Measurements from ENCODE around the gene HYLS1.

The HYLS1 gene

DNA sequence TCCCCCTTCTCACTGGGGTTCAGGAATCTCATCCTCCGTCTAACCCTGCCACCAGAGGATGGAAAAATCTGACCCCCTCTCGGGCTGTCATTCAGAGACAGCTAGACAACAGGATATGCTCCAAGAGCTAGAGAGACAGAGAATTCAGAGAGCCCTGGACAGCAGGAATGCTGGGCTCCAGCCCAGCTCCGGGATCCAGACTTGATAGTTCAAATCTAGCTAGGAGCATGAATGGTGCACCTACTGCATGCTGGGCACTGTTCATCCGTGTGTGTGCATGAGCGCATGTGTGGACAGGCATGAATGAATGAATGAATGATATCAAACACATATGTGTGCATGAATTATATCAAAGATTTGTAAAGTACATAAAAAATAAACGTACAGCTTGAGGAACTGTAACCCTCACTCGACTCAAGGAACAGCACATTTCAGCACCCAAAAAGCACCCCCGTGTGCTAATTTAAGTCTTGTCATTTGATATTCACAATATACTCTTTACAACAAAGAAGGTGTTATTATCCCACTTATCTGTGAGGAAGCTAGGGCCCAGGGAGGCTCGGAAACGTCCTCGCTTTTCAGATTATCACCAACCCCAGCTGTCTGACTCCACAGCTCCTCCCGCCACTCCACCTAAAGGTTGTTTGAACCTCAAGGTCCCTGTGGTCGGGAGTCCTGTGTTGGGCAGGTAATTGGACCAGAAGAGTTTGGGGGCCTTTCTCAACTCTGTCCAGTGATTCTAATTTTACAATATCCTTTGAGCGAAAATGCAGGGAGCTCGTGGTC lies 57.7 kb downstream of the HYLS1 start:
- no peak for DNase-seq
- POLR2A ChIA-PET, result no interaction called here

DNA sequence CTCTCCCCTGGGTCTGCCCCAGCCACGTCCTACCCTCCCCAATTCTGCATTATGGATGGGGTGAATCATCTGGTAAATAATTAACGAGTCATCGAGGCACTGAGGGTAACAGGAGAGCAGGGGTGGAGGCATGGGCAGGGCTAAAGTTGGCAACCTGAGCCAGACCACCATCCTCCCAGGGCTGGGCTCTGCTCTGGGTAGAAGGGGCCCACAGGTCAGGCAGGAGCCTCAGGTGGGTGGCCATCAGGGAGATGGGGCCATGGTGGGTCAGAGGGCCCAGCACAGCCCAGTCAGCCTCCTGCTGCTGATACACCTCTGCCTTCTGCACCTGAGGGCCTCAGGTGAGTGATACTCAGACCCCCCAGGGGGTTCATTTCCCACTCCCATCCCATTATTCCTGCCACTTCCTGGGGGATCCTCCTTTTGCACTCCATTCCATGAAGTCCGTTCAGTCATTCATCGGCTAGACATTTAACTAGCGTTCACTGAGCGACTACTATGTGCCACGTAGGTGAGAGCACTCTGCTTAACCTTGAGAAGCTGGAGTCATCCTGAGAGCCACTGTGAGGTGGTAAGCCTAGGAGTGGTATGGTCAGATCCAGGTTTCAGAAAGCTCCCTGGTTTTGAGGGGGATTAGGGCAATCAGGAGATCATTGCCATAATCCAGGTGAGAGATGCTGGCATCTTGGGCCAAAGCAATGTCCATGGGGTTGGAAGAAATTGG lies 58.5 kb downstream of the HYLS1 start, which contains the start of gene VSIG10L2:
Gene VSIG10L2 (plus strand): TSS at position 248 of the 724 bp plus-strand sequence. CDS start 12 bp downstream, at position 260.
- Histone ChIP-seq H3K36me3 (ENCODE audit: control insufficient read depth in 4 of 4, insufficient read depth in 4 of 4, low read length in 3 of 4) (no peaks in the 10 kb centered on the region), H3K27ac (ENCODE audit: insufficient read depth in 1 of 2, low read depth in 1 of 2, low read length in 2 of 2, poor library complexity in 1 of 2, severe bottlenecking in 2 of 2) (no peak within 1 kb of the TSS), H3K4me1 (ENCODE audit: control extremely low read depth in 1 of 4, control insufficient read depth in 4 of 4, insufficient read depth in 4 of 4, low read length in 3 of 4) (no peaks in the 10 kb centered on the region), H3K4me3 (ENCODE audit: control insufficient read depth in 1 of 7, extremely low read depth in 1 of 7, insufficient read depth in 4 of 7, low read depth in 2 of 7, low read length in 6 of 7) (no peak within 1 kb of the TSS), H3K27me3 (replicated peaks in 2 of 5; ENCODE audit: control insufficient read depth in 4 of 5, insufficient read depth in 5 of 5, low read length in 4 of 5) (peaks cover 0 to 17% (median 3%) of the 10 kb centered on the region in 5 experiments), H3K9me3 (ENCODE audit: control extremely low read depth in 1 of 5, control insufficient read depth in 4 of 5, insufficient read depth in 2 of 5, low read depth in 1 of 5, low read length in 4 of 5) (no peaks in the 10 kb centered on the region)
- DNase-seq, result no peak
- ChIA-PET POLR2A (no interaction called here), CTCF (interaction anchor here (1.2 kb wide), 1 partner anchor 22 kb away, joined by 3 read pairs; no protein-coding TSS in a partner anchor)
- 98% methylated on average over 8 of the region's 8 CpGs for WGBS (ENCODE audit: insufficient coverage)

More for the DNA sequence above, 57.7 kb downstream of the HYLS1 start:
- H3K4me3 ChIP-seq (ENCODE audit: control insufficient read depth in 1 of 7, extremely low read depth in 1 of 7, insufficient read depth in 4 of 7, low read depth in 2 of 7, low read length in 6 of 7), result no peak overlapping the region
- peaks cover 0 to 15% (median 3%) of the 10 kb centered on the region in 5 experiments for H3K27me3 ChIP-seq (replicated peaks in 2 of 5; ENCODE audit: control insufficient read depth in 4 of 5, insufficient read depth in 5 of 5, low read length in 4 of 5)
- H3K9me3 ChIP-seq (ENCODE audit: control extremely low read depth in 1 of 5, control insufficient read depth in 4 of 5, insufficient read depth in 2 of 5, low read depth in 1 of 5, low read length in 4 of 5), result no peaks in the 10 kb centered on the region
- WGBS (ENCODE audit: insufficient coverage), result 96% methylated on average over 7 of the region's 15 CpGs
- no peaks in the 10 kb centered on the region for H3K36me3 ChIP-seq (ENCODE audit: control insufficient read depth in 4 of 4, insufficient read depth in 4 of 4, low read length in 3 of 4)
- H3K27ac ChIP-seq (ENCODE audit: insufficient read depth in 1 of 2, low read depth in 1 of 2, low read length in 2 of 2, poor library complexity in 1 of 2, severe bottlenecking in 2 of 2), result no peak overlapping the region
- no peaks in the 10 kb centered on the region for H3K4me1 ChIP-seq (ENCODE audit: control extremely low read depth in 1 of 4, control insufficient read depth in 4 of 4, insufficient read depth in 4 of 4, low read length in 3 of 4)
- CTCF ChIA-PET, result interaction anchor here (0.8 to 1.2 kb wide), 2 partner anchors 21 to 23 kb away, joined by 3 read pairs; no protein-coding TSS in a partner anchor

DNA sequence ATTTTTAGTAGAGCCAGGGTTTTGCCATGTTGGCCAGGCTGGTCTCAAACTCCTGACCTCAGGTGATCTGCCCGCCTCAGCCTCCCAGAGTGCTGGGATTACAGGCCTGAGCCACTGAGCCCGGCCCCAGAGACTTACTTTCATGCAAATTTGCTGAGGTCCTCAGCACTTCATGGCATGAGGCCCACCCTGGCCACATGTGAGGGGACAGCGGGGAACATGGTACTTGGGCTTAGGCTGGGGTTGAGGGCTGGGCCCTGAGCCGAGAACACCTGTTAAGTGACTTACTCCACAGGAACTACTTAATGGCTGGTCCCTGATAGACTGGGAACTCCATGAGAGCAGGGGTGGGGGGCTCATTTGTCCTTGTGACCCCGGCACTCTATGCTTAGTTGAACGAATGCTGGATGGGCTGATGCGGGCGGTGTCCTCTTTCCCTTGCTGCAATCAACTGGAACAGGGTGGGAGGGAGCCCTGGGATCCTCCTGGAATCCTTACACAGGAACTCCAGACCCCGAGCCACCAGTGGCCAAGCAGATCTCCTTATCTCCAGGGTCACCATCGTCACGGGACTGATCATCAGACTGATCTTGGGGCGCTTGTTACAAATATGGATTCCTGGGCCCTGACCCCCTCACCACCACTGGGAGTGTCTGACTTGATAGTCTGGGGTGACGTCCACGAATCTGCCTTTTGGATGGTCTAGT lies 59.4 kb downstream of the HYLS1 start:
- Histone ChIP-seq H3K4me1 (ENCODE audit: control extremely low read depth in 1 of 4, control insufficient read depth in 4 of 4, insufficient read depth in 4 of 4, low read length in 3 of 4) (no peaks in the 10 kb centered on the region), H3K4me3 (ENCODE audit: control insufficient read depth in 1 of 7, extremely low read depth in 1 of 7, insufficient read depth in 4 of 7, low read depth in 2 of 7, low read length in 6 of 7) (no peak overlapping the region), H3K36me3 (ENCODE audit: control insufficient read depth in 4 of 4, insufficient read depth in 4 of 4, low read length in 3 of 4) (no peaks in the 10 kb centered on the region), H3K9me3 (ENCODE audit: control extremely low read depth in 1 of 5, control insufficient read depth in 4 of 5, insufficient read depth in 2 of 5, low read depth in 1 of 5, low read length in 4 of 5) (no peaks in the 10 kb centered on the region), H3K27ac (ENCODE audit: insufficient read depth in 1 of 2, low read depth in 1 of 2, low read length in 2 of 2, poor library complexity in 1 of 2, severe bottlenecking in 2 of 2) (no peak overlapping the region), H3K27me3 (replicated peaks in 2 of 5; ENCODE audit: control insufficient read depth in 4 of 5, insufficient read depth in 5 of 5, low read length in 4 of 5) (peaks cover 0 to 22% (median 4%) of the 10 kb centered on the region in 5 experiments)
- DNase-seq, result no peak
- POLR2A ChIA-PET, result no interaction called here
- CTCF ChIA-PET, result no interaction called here
- WGBS (ENCODE audit: insufficient coverage), result 96% methylated on average over 10 of the region's 14 CpGs

DNA sequence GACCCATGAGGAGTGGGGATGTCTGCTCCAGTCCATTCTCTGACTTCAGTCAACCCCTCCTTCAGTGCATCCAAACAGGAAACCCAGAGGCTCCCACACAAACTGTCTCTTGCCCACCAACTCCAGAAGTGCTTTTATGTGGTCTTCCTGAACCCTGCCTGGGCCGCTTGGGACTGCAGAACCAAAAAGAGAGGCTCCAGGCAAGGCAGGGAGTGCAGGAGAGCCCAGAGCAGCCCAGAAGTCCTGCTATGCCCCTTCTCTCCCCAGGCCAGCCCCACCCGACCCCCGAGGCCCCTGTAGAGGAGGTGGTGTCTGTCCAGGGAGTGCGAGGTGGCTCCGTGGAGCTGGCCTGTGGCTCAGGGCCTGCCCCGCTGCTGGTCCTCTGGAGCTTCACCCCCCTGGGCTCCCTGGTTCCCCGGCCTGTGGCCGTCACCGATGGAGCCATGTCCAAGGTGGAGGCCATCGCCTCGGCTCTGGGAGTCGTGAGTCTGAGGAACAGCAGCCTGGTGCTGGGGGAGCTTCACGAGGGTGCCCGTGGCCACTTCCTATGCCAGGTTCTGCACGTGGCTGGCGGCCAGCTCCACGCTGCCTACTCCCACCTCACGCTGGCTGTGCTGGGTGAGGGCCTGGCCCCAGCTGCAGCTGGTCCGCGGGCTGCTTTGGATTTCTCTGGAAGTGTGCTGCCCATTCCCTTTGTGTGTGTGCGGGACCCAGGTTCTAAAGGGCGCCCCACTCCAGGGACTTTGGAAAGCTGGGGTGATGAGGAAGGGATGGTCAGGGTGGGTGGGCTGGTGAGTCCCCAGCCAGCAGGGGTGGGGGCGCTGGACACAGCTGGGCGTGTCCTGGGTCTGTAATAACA lies 60.2 kb downstream of the HYLS1 start:
- DNase-seq, result no peak
- Histone ChIP-seq H3K4me1 (ENCODE audit: control extremely low read depth in 1 of 4, control insufficient read depth in 4 of 4, insufficient read depth in 4 of 4, low read length in 3 of 4) (no peaks in the 10 kb centered on the region), H3K36me3 (ENCODE audit: control insufficient read depth in 4 of 4, insufficient read depth in 4 of 4, low read length in 3 of 4) (no peaks in the 10 kb centered on the region), H3K9me3 (ENCODE audit: control extremely low read depth in 1 of 5, control insufficient read depth in 4 of 5, insufficient read depth in 2 of 5, low read depth in 1 of 5, low read length in 4 of 5) (no peaks in the 10 kb centered on the region), H3K4me3 (ENCODE audit: control insufficient read depth in 1 of 7, extremely low read depth in 1 of 7, insufficient read depth in 4 of 7, low read depth in 2 of 7, low read length in 6 of 7) (no peak overlapping the region), H3K27ac (ENCODE audit: insufficient read depth in 1 of 2, low read depth in 1 of 2, low read length in 2 of 2, poor library complexity in 1 of 2, severe bottlenecking in 2 of 2) (no peak overlapping the region), H3K27me3 (replicated peaks in 2 of 5; ENCODE audit: control insufficient read depth in 4 of 5, insufficient read depth in 5 of 5, low read length in 4 of 5) (peaks cover 0 to 22% (median 5%) of the 10 kb centered on the region in 5 experiments)
- ChIA-PET CTCF (no interaction called here), POLR2A (no interaction called here)
- 95% methylated on average over 22 of the region's 24 CpGs for WGBS (ENCODE audit: insufficient coverage)

DNA sequence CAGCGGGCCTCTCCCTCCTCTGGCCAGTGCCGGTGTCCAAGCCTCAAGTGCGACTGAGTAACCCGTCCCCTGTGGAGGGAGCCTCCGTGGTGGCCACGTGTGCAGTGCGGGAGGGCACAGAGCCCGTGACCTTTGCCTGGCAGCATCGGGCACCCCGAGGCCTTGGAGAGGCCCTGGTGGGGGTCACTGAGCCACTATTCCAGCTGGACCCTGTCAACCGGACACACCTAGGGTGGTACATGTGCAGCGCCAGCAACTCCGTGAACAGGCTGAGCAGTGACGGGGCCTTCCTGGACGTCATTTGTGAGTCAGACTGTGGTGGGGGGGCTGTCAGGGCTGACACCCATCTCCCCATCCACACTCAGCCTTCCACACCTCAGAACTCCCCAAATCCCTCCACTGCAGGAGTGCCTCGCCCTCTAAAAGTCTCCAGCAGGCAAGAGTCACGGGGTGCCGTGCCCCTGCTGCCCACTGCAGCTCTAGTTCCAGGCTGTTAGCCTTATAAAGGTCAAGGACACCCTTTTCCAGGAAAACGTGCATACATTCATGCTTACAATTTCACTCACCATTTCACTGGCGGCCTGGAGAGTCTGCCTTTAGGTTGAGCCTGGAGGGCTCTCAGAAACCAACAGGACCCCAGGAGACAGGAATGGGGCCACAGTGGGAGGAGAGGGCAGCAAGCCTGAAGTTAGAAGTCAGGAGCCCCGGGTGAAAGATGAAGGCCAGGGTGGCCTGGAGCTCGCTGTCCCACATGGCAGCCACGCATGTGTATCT lies 61.0 kb downstream of the HYLS1 start:
- no peaks in the 10 kb centered on the region for H3K36me3 ChIP-seq (ENCODE audit: control insufficient read depth in 4 of 4, insufficient read depth in 4 of 4, low read length in 3 of 4)
- no peak for DNase-seq
- 87% methylated on average over 19 of the region's 23 CpGs for WGBS (ENCODE audit: insufficient coverage)
- POLR2A ChIA-PET, result no interaction called here
- H3K4me3 ChIP-seq (ENCODE audit: control insufficient read depth in 1 of 7, extremely low read depth in 1 of 7, insufficient read depth in 4 of 7, low read depth in 2 of 7, low read length in 6 of 7), result no peak overlapping the region
- H3K9me3 ChIP-seq (ENCODE audit: control extremely low read depth in 1 of 5, control insufficient read depth in 4 of 5, insufficient read depth in 2 of 5, low read depth in 1 of 5, low read length in 4 of 5), result no peaks in the 10 kb centered on the region
- no peaks in the 10 kb centered on the region for H3K4me1 ChIP-seq (ENCODE audit: control extremely low read depth in 1 of 4, control insufficient read depth in 4 of 4, insufficient read depth in 4 of 4, low read length in 3 of 4)
- H3K27ac ChIP-seq (ENCODE audit: insufficient read depth in 1 of 2, low read depth in 1 of 2, low read length in 2 of 2, poor library complexity in 1 of 2, severe bottlenecking in 2 of 2), result no peak overlapping the region
- peaks cover 0 to 25% (median 5%) of the 10 kb centered on the region in 5 experiments for H3K27me3 ChIP-seq (replicated peaks in 2 of 5; ENCODE audit: control insufficient read depth in 4 of 5, insufficient read depth in 5 of 5, low read length in 4 of 5)
- CTCF ChIA-PET, result interaction anchor here (0.8 to 2.0 kb wide), 3 partner anchors 10 to 31 kb away, joined by 3 to 4 read pairs (median 3); no protein-coding TSS in a partner anchor

Measured in common myeloid progenitor, CD34-positive (primary cell).